ENCODE data around the gene TEX30. TPM values are rescaled to one million over a fixed set of nuclear protein-coding genes. Genes with fewer than 3 reads are reported as not detected.

TEX30 gene
- 33.9 TPM for polyA plus RNA-seq (ENCODE audit: insufficient read length)
- long read RNA-seq, donor 1, transcript TEX30-206 (6 exons, 1,165 nt), result major isoform, 15 of 26 reads
- long read RNA-seq, donor 1, partial matches to known transcripts, result 0 of 26 reads
- long read RNA-seq, donor 1, other reads (novel, unspliced or antisense), result 0 of 26 reads
- long read RNA-seq, donor 2, transcript TEX30-206 (6 exons, 1,165 nt), result major isoform, 13 of 30 reads
- long read RNA-seq, donor 2, partial matches to known transcripts, result 11 of 30 reads
- long read RNA-seq, donor 2, other reads (novel, unspliced or antisense), result 0 of 30 reads
- long read RNA-seq, donor 3, transcript TEX30-206 (6 exons, 1,165 nt), result major isoform, 9 of 23 reads
- long read RNA-seq, donor 3, partial matches to known transcripts, result 10 of 23 reads
- long read RNA-seq, donor 3, other reads (novel, unspliced or antisense), result 0 of 23 reads
- long read RNA-seq, donor 4, partial matches to known transcripts, result 0 of 2 reads
- long read RNA-seq, donor 4, other reads (novel, unspliced or antisense), result 0 of 2 reads
- long read RNA-seq, donor 5, transcript TEX30-202 (5 exons, 1,038 nt), result minor isoform, 5 of 51 reads
- long read RNA-seq, donor 5, transcript TEX30-205 (5 exons, 959 nt), result minor isoform, 5 of 51 reads
- long read RNA-seq, donor 5, transcript TEX30-206 (6 exons, 1,165 nt), result major isoform, 26 of 51 reads
- long read RNA-seq, donor 5, partial matches to known transcripts, result 14 of 51 reads
- long read RNA-seq, donor 5, other reads (novel, unspliced or antisense), result 0 of 51 reads
- long read RNA-seq, donor 6, transcript TEX30-206 (6 exons, 1,165 nt), result major isoform, 16 of 32 reads
- long read RNA-seq, donor 6, partial matches to known transcripts, result 11 of 32 reads
- long read RNA-seq, donor 6, other reads (novel, unspliced or antisense), result 0 of 32 reads
- long read RNA-seq, donor 7, transcript TEX30-206 (6 exons, 1,165 nt), result major isoform, 25 of 54 reads
- long read RNA-seq, donor 7, transcript TEX30-205 (5 exons, 959 nt), result minor isoform, 7 of 54 reads
- long read RNA-seq, donor 7, partial matches to known transcripts, result 17 of 54 reads
- long read RNA-seq, donor 7, other reads (novel, unspliced or antisense), result 0 of 54 reads
- long read RNA-seq, donor 8, transcript TEX30-206 (6 exons, 1,165 nt), result major isoform, 11 of 17 reads
- long read RNA-seq, donor 8, partial matches to known transcripts, result 0 of 17 reads
- long read RNA-seq, donor 8, other reads (novel, unspliced or antisense), result 0 of 17 reads

DNA sequence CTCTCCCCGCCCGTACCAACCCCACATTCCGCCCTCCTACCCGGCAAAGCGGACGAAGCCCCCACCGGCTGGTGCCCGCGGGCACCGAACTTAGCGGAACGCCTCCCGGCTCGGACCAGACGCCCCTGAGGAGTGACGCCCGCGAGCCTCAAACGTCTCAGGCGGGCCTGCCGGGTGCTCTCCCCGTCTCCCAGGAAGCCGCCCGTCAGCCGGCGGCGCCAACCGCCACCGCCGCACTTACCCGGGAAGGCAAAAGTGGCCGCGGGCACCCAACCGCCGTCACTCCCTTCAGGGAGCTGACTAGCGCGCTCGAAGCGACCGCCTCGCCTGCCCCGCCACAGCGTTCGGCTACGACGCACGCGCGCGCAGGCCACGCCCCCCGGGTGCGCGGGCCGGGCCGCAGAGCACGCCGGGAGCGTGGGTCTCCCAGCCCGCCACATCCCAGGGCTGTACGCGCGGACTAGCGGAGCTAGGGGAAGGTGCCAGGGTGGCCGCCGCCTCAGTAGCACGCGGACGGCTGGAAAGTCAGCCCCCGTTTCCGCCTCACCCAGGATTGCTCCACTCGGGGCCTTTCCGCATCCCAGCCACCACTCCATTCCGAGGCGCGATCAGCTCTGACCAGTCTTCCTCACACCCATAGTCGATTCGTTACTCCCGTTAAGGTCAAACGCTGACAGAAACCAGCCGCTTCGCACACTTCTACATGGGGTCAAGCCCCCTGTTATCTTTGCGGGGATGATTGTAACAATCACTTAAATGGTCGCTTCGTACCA lies at the start of gene TEX30:
TEX30 (minus strand) TSS at position 346 of the 773 bp plus-strand sequence. CDS start 3,760 bp downstream, outside the sequence.
- peak; percentile 81 for DNase-seq

DNA sequence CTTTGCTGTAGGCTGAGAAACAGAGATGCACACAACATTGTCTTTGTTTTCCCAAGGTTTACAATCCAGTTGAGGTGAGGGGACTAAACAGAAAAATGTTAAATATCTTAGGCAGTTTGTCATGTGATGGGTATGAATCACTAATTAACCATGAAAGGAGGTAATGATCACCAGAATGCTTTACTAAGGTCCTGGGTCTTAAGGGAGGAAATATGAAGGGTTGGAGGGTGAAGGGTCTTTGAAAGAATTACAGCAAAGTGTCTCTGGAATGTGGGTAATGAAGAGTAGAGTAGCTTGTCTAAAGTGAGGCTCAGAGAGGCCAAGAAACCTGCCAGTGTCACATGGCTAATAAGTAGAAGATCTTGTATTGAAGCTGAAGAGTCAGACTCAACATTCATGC lies 44.3 kb upstream of the TEX30 start:
- DNase-seq, result peak; percentile 15

DNA sequence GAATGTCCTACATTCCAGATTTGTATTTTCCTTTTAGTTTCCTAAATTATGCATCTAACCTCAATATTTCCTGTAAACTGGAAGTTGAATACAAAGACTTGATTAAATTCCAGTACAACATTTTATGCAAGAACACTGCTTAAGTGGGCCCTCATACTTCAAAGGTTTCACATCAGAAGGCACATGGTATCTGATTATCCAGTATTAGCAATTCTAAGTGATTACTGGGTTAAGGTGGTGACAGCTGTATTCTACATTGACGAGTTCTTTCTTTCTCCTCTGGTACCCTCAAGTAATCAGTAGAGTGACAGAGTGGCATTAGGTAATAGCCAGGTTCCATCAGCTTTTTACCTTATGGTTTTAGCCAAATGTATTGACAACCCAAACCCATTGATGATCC lies 43.7 kb upstream of the TEX30 start:
- no peak for DNase-seq

DNA sequence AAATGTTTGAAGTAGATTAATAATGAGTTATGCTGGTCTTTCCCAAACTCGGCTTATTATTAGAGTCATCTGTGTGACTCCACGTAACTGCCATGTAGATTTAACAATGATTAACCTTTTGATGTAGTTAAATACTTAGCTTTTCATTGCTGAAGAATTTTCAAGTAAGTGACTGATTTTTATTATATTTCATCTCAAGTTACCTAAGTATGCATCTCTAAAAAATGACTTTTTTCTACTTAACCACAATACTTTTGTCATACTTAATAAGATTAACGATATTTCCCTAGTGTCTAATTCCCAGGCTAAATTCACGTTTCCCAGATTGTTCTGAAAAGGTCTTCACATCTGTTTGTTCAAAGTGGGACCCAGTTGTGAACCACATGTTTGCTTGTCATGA lies 43.1 kb upstream of the TEX30 start:
- no peak for DNase-seq

DNA sequence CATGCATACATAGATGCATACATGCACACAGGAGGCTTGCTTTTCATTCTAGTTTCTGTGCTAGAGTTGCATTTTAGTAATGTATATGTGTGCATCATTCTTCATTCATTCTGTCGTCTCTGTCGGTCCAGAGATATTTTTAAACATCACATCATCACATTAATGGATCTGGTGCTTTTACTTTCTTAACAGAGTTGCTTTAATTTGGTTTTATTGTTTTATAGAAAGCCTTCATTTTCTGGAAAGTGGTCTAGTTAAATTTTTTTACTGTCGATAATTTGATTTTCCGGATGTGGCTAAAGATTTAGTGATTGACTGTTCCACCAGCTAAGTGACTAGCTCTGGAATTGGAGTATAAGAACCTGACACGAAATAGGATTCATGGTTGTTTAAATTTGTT lies 42.2 kb upstream of the TEX30 start:
- no peak for DNase-seq

DNA sequence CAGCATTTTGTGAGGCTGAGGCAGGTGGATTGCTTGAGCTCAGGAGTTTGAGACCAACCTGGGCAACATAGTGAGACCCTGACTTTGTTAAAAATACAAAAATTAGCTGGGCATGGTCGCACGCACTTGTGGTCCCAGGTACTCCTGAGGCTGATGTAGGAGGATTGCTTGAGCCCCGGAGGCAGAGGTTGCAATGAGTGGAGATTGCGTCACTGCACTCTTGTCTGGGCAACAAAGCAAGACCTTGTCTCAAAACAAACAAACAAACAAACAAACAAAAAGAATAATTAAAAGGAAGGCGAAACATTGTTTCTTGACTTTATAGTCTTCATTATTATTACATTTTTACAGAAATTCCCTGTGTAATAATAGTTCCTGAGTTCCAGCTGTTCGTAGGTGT lies 41.2 kb upstream of the TEX30 start:
- DNase-seq, result no peak

DNA sequence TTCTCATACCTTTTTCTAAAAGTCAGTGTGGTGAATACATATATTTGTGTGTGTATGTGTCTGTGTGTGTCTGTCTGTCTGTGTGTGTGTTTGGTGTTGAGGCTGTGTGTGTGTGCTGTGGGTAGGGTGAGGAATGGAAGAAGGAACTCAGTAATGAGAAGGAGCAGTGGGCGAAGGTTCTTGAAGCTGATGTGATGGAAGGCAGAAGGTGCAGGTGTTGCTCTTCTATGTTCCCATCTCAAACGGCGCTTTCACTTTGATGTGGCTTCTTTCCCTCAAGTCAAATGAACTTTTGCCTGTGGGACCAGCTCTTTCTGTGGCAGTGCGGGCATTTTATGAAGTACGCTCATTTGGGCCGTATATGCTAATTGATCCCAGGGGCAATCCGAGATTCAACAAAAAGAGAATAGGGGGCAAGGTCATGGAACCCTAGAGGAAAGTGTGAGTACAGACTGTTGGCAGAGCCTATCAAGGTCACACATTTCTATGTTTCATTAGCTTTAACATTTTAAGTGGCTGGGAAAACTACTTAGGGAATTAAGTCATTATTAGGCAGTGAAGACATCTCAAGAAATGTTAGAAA lies 40.5 kb upstream of the TEX30 start:
- no peak for DNase-seq

DNA sequence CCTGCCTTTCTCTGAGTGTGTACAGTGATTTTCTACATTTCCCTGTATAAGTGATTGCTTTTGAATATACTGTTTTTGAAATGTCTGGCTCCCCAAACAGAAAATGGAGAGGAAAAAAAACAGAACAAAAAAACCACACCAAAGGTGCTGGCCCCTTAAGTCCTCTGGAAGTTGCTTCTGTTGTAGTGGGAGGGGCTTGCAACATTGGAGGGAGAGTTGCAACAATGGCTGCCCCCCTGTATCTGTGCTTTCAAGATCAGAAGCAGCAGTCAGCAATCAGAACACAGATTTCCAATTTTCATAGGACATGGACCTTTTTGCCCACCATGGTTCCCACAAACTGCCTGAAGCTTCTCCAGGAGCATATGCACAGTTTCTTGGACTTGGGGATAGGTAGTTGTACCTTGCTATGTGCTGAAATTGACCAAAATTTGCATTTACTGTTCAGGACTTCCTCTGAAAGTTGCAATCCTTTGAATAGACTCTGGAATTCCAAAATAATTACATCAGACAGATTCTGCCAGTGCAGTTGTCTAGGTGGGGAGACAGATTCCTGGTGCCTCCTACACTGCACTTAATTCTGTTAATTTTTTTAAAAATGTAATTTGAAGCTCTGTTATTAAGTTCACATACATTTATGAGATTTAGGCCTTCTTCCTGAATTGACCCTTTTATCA lies 39.2 kb upstream of the TEX30 start:
- DNase-seq, result no peak

DNA sequence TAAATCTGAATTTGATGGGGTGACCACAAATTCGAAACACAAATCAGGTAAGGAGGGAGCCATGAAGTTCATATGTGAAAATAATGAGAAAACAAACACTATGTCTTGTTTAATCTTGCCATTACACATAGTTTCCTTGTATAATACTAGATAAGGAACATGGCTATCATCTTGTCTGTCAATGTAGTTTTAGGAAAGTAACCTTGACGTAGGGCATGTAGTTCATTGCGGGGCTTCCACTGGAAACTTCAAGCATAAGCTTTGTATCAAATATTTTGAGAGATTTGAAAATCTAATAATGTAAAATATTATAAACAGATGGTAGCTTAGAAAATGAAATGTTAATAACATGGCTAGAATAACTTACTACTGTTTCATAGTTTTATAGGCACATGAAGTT lies 34.1 kb upstream of the TEX30 start:
- no peak for DNase-seq

DNA sequence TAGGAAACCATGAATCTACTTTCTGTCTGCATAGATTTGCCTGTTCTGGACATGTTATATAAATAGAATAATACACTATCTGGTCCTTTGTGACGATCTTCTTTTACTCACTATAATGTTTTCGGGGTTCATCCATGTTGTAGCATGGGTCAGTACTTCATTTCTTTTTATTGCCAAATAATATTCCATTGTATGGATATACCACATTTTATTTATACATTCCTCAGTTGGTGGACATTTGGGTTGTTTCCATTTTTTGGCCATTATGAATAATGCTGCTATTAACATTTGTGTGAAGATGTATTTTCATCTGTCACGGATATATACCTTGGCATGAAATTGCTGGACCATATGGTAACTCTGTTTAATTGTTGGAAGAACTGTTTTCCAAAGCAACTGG lies 32.1 kb upstream of the TEX30 start:
- no peak for DNase-seq

DNA sequence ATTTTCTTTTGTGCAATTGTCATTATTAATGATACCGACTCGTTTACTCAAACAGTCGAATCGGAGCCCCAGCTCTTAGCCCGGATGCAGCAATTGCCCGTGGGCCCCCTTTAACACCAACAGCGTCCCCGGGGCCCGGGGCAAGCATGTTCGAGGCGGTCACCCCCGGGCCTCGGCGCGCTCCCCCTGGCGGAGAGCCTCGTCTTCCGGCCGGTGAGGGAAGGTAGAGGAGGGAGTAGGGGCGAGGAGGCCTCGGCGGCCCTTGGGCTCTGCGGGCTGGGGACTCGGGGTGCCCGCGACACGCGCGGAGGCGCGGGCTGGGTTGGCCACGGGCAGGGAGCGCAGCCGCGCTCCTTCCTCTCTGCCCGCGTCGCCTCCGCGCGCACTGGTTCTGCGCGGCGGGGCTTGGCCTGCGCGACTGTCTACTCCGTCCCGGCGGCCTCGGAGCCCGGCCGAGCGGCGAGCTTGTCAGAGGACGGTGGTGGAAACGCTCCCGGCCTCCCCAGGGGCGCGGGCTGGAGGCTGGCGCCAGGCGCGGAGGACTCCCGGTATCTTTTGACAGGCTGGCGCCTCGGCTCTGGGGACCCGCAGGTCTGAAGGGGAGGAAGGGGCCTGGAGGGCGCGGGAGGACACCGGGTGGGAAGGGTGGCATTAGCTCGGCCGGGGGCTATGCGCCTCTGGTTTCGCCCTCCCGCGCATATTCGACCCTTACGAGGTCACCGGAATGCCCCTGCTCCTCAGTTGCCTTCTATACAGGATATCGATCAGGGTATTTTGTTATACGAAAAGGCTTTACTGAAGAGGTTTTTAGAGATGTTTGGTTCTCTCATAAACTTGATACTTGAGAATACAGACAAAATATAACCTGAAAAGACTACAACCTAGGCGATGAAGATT lies 26.8 kb upstream of the TEX30 start:
- DNase-seq, result peak; percentile 80

DNA sequence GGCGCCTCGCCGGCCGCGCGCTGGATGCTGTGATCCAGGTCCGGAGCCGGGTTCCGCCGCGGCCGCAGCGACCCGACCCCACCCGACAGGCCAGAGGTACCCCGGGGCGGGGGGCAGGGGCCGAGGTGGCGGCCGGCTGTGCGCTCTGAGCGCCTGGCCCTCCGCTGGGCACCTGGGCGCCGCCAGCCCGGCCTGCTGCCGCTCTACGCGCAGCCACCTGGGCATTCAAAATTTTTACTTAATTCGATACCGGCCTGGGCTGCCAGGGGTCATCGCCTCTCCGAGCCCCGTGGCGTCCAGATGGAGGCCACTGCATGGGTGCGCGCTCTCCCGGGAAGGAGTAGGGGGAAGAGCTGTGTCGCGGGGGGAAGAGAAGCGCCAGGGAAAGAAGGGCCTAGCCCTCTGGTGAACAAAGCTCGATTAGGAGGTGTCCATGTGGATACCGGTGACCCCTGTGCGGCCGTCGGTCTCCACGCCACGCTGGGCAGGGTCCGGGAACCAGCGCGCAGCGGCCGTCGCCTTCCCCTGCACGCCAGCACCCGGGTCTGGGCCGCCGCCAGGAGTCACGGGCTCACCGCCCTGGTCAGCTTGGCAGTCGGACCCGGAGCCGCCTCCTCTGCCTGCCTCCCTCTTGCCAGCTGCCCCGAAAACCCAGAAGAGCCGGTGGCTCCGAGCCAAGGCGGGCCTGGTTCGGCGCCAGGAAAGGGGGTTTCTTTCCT lies 26.0 kb upstream of the TEX30 start:
- DNase-seq, result peak; percentile 21

DNA sequence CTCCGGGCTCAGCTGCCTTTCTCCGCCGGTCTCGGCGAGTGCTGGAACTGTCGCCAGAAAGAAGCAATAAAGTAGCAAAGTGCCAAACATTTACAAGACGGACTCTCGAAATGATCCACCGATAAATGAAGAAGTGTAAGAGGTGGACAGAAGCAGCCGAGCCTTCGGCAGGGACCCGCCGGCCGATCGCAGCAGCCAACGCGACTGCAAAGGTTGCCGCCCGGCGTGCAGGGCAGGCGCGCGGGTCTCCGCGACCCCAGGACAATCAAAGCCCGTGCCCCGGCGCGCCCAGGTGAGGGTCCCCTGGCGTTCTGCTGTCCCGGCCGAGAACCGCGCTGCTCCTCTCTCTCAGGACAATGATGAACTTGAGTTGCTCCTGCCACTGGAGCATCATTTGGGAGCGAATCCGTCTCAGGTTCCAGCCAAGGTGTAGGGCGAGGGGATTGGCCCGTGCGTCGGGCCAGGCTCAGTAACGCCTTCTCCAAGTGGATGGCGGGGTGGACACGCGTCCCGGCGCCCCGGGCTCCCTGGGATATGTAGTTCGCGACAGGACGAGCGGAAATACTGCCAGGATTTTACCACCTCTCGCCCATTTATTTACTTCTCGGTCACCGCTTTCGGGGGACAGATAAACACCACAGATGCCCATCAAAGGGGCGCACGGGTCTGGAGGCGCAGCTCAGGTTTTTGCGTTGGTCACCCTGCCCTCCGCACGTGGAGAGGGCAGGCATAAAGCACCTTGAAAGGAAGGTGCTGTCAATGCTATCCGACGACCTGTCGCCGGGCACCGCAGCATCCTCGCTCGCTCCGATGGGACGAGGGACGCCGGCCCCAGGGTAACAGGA lies 25.2 kb upstream of the TEX30 start, which contains the start of the genes BIVM and POGLUT2:
BIVM (plus strand) TSS at position 539 of the 845 bp plus-strand sequence. CDS start 8,149 bp downstream, outside the sequence.
POGLUT2 (minus strand) TSS at position 396 of the 845 bp plus-strand sequence; CDS start at position 90, 306 bp downstream.
- peak; percentile 92 for DNase-seq

DNA sequence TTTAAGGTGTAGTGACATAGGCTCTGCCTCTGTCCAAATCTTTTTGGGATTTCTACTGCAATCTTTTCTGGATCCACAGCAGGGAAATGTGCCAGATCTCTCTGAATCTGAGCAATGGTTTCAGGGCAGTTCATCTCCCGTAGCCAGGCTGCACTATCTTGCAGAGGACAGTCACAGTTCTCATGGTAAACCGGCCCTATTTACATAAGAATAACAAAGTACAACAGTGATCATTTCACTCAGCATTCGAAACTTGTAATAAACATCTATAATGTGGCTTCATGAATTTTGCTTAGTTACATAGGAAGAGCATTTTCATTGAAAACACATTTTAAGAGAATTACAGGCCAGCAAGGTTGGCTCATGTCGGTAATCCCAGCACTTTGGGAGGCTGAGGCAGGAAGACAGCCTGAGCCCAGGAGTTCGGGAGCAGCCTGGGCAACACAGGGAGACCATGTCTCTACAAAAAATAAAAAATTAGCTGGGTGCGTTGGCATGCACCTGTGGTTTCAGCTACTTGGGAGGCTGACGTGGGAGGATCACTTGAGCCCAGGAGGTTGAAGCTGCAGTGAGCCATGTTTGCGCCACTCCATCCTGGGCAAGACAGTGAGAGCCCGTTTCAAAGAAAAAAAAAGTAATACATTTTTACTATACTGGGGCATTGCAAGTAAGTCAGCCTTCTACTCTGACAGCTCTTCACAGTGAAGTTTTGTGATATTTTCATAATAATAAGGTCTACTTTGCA lies 20.2 kb upstream of the TEX30 start:
- no peak for DNase-seq

DNA sequence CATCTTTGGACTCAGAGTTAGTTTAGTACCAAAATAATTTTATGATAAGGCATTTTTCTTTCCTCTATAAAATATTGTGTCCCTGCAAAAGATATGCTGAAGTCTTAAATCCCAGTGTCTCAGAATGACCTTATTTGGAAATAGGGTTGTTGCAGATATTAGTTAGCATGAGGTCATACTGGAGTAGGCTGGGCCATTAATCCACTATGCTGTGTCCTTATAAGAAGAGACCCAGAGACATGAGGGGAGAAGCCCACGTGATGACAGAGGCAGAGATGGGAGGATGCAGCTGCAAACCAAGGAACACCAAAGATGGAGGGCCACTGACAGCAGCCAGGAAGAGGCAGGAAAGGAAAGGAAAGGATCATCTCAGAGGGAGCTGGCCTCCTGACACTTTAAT lies 18.8 kb upstream of the TEX30 start:
- DNase-seq, result no peak

DNA sequence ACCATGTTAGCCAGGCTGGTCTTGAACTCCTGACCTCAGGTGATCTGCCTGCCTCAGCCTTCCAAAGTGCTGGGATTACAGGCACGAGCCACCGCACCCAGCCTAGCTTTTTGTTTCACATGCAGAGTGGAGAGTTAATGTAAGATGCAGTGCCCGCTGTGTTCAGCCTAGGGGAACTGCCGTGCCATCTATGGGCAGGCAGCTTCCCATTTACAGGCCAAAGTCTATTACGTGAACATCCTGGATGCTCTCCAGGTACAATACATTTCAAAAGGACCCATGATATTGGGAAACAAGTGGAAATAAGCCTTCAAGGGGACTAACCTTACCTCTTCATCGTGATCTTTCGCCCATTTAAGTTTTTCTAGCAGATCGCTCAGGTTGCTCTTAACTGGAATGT lies 15.1 kb upstream of the TEX30 start:
- DNase-seq, result no peak

DNA sequence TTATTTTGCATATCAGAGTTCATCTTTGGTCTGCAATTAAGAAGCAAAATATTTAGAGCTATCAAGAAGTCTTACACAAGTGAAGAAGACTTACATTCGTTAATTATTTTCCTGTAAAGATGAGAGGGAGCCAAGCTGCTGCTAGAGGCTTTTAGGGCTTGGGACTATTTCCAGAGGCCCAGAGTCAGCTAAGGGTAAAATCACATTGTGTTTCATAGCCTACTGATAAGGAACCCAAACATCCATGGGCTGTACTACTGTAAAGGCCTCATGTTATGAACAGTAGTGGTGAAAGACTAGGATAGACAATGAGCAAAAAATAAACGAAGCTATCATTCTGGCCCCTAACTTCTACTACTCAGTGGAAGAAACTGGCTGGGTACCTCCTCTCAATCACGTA lies 10.9 kb upstream of the TEX30 start:
- DNase-seq, result no peak

All from left kidney (tissue), 8 donors.